Measurements from ENCODE around the gene TEKT2. TPM values are rescaled to one million over a fixed set of nuclear protein-coding genes. Genes with fewer than 3 reads are reported as not detected.
A peak's percentile ranks its signal among the peaks of the same experiment; 100 is the strongest.

Gene TEKT2
- total RNA-seq, 1 experiment from 2014 or later = not detected

GRCh38 chr1:36133484-36133883 lies 49.6 kb downstream of the TEKT2 start:
- intact Hi-C loops (cut with micrococcal nuclease) = no loop called here
- no peaks in the 10 kb centered on the region for H3K9me2 ChIP-seq (replicated peaks; ENCODE audit: low read length)
- no peaks in the 10 kb centered on the region for H3K79me2 ChIP-seq (ENCODE audit: low read length)
- no peak for TF ChIP-seq EZH2phosphoT487 (IDR thresholded peaks at IDR 0.05; ENCODE audit: borderline replicate concordance, low read length)
- TF ChIP-seq EZH2 (IDR thresholded peaks at IDR 0.05; ENCODE audit: low read length, unreplicated experiment) = no peak
- TF ChIP-seq, protein P1, sequence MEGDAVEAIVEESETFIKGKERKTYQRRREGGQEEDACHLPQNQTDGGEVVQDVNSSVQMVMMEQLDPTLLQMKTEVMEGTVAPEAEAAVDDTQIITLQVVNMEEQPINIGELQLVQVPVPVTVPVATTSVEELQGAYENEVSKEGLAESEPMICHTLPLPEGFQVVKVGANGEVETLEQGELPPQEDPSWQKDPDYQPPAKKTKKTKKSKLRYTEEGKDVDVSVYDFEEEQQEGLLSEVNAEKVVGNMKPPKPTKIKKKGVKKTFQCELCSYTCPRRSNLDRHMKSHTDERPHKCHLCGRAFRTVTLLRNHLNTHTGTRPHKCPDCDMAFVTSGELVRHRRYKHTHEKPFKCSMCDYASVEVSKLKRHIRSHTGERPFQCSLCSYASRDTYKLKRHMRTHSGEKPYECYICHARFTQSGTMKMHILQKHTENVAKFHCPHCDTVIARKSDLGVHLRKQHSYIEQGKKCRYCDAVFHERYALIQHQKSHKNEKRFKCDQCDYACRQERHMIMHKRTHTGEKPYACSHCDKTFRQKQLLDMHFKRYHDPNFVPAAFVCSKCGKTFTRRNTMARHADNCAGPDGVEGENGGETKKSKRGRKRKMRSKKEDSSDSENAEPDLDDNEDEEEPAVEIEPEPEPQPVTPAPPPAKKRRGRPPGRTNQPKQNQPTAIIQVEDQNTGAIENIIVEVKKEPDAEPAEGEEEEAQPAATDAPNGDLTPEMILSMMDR (conservative IDR thresholded peaks at IDR 0.05; ENCODE audit: low read depth, low read length) = no peak
- no TSS peak for BruUV-seq (replicated peaks)
- no peaks in the 10 kb centered on the region for H3K9me3 ChIP-seq (ENCODE audit: low read length)
- no peaks in the 10 kb centered on the region for H4K20me1 ChIP-seq (ENCODE audit: low read length)
- H3F3A ChIP-seq (ENCODE audit: low read length, unreplicated experiment) = peaks cover 5% of the 10 kb centered on the region
- 0 out of 2 replicates have a peak overlapping the region, but pooled peaks have one; percentile 14 for H2AFZ ChIP-seq (ENCODE audit: low read length)
- H3K9ac ChIP-seq (ENCODE audit: low read length) = no peak overlapping the region
- ChIA-PET POLR2A (ENCODE audit: unreplicated experiment) (interaction anchor here (0.5 kb wide), 1 partner anchor 16 kb away, joined by 3 read pairs; the partner anchor contains the start of gene TRAPPC3), CTCF (interaction anchor here (0.5 to 1.3 kb wide), 6 partner anchors 27 to 152 kb away, joined by 3 to 11 read pairs (median 5); no protein-coding TSS in a partner anchor)
- no peak overlapping the region for H3K4me3 ChIP-seq (ENCODE audit: low read length)
- ATAC-seq (peak; percentile 81), DNase-seq (peak; percentile 95)
- peak overlapping the region; percentile 14; the same call in 1 of the 2 replicates for H3K4me2 ChIP-seq (ENCODE audit: low read length)
- peaks cover 49% of the 10 kb centered on the region for H3K4me1 ChIP-seq (ENCODE audit: insufficient read depth, low read length)
- H3K36me3 ChIP-seq (ENCODE audit: low read depth, low read length) = peaks cover 22% of the 10 kb centered on the region
- H3K27me3 ChIP-seq (ENCODE audit: low read length) = no peaks in the 10 kb centered on the region
- peak overlapping the region; percentile 36 for H3K27ac ChIP-seq (ENCODE audit: low read length)

- no peak for DNase-seq
These were observed 50.1 kb downstream of the TEKT2 start for GRCh38 chr1:36134031-36134430.

More at GRCh38 chr1:36134031-36134430, 50.1 kb downstream of the TEKT2 start:
- intact Hi-C loops (cut with micrococcal nuclease) = loop anchor here (1.0 kb wide), 1 partner anchor 34 kb away; no protein-coding TSS in a partner anchor
- Histone ChIP-seq H3F3A (ENCODE audit: low read length, unreplicated experiment) (peaks cover 5% of the 10 kb centered on the region), H3K9me3 (ENCODE audit: low read length) (no peaks in the 10 kb centered on the region), H2AFZ (ENCODE audit: low read length) (no peak overlapping the region), H3K27ac (ENCODE audit: low read length) (peak overlapping the region; percentile 36), H3K4me3 (ENCODE audit: low read length) (no peak overlapping the region), H3K4me2 (ENCODE audit: low read length) (no peak overlapping the region), H3K36me3 (ENCODE audit: low read depth, low read length) (peaks cover 22% of the 10 kb centered on the region), H3K9ac (ENCODE audit: low read length) (no peak overlapping the region), H3K27me3 (ENCODE audit: low read length) (no peaks in the 10 kb centered on the region), H3K79me2 (ENCODE audit: low read length) (no peaks in the 10 kb centered on the region), H3K9me2 (replicated peaks; ENCODE audit: low read length) (no peaks in the 10 kb centered on the region), H3K4me1 (ENCODE audit: insufficient read depth, low read length) (peaks cover 49% of the 10 kb centered on the region), H4K20me1 (ENCODE audit: low read length) (no peaks in the 10 kb centered on the region)
- CTCF ChIA-PET = interaction anchor here (0.8 to 1.8 kb wide), 6 partner anchors 15 to 151 kb away, joined by 3 to 9 read pairs (median 4); partner anchors contain the start of gene TRAPPC3
- TF ChIP-seq EZH2 (IDR thresholded peaks at IDR 0.05; ENCODE audit: low read length, unreplicated experiment) (no peak), EZH2phosphoT487 (IDR thresholded peaks at IDR 0.05; ENCODE audit: borderline replicate concordance, low read length) (no peak)
- TF ChIP-seq, protein P1 (conservative IDR thresholded peaks at IDR 0.05; ENCODE audit: low read depth, low read length) = no peak
- ATAC-seq = no peak
- POLR2A ChIA-PET (ENCODE audit: unreplicated experiment) = interaction anchor here (0.5 kb wide), 1 partner anchor 15 kb away, joined by 3 read pairs; the partner anchor contains the start of gene TRAPPC3
- no TSS peak for BruUV-seq (replicated peaks)

All from PC-3 (cell line).